ENCODE results near the gene SPINDOC. TPM values are rescaled to one million over a fixed set of nuclear protein-coding genes. Genes with fewer than 3 reads are reported as not detected.

The SPINDOC gene
- total RNA-seq, 1 donor from 2014 or later, result 32.2 TPM

DNA sequence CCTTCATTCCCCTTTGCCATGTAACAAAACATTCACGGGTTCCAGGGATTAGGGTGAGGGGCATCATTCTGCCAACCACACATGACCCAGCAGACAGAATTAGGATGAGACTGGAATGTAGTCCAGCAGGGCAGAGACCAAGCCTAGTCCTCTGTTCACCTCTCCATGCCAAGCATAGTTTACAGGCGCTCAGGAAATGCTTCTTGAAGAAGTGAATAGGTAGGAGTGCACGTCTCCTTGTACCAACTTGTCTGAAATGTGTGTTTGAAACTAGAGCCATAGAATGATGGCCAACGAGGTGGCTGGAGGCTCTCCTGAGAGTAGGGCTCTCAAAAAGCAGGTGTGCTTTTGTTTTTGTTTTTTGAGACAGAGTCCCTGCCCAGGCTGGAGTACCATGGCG is 8.2 kb downstream of the SPINDOC start:
- TF ChIP-seq, protein P1, sequence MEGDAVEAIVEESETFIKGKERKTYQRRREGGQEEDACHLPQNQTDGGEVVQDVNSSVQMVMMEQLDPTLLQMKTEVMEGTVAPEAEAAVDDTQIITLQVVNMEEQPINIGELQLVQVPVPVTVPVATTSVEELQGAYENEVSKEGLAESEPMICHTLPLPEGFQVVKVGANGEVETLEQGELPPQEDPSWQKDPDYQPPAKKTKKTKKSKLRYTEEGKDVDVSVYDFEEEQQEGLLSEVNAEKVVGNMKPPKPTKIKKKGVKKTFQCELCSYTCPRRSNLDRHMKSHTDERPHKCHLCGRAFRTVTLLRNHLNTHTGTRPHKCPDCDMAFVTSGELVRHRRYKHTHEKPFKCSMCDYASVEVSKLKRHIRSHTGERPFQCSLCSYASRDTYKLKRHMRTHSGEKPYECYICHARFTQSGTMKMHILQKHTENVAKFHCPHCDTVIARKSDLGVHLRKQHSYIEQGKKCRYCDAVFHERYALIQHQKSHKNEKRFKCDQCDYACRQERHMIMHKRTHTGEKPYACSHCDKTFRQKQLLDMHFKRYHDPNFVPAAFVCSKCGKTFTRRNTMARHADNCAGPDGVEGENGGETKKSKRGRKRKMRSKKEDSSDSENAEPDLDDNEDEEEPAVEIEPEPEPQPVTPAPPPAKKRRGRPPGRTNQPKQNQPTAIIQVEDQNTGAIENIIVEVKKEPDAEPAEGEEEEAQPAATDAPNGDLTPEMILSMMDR (IDR thresholded peaks at IDR 0.05), result no peak
- Mint-ChIP-seq H3K27ac (ENCODE audit: unreplicated experiment) (no peak overlapping the region), H3K36me3 (ENCODE audit: low read depth) (peaks cover 37% of the 10 kb centered on the region), H3K4me1 (ENCODE audit: low read depth) (no peaks in the 10 kb centered on the region), H3K4me3 (ENCODE audit: unreplicated experiment) (no peak overlapping the region), H3K27me3 (ENCODE audit: low read depth) (no peaks in the 10 kb centered on the region), H3K9me3 (ENCODE audit: low read depth) (no peaks in the 10 kb centered on the region)
- DNase-seq (ENCODE audit: low spot score), result no peak

DNA sequence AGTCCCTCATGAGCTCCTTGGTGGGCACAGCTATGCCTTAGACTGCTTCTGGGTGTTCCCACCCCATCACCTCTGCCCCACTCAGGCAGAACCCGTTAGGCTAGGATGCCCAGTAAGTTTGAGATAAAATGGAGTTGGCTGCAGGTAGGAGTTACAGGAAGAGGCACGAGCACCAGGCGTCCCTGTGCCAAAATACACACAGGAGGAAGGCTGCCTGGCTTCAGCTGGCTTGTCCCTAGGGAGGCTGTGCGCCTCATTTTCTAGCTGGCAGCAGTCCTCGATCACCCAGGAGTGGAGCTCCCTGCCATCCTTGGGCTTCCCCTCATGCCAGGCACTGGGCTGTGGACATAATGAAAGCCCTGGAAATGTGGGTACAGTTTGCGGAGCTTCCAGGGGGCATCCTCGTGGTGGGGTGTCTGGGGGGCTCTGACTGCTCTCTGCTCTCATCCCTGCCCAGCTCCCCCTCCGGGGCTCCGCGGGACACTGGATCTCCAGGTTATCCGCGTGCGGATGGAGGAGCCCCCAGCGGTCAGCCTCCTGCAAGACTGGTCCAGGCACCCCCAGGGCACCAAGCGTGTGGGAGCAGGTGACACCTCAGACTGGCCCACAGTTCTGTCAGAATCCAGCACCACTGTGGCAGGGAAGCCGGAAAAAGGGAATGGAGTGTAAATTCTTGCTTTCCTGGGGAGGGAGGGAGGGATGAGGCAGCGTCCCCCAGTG is 13.4 kb downstream of the SPINDOC start:
- H3K9me3 Mint-ChIP-seq (ENCODE audit: low read depth), result no peaks in the 10 kb centered on the region
- no peak overlapping the region for H3K27ac Mint-ChIP-seq (ENCODE audit: unreplicated experiment)
- TF ChIP-seq, protein P1 (IDR thresholded peaks at IDR 0.05), result no peak
- H3K36me3 Mint-ChIP-seq (ENCODE audit: low read depth), result peaks cover 26% of the 10 kb centered on the region
- H3K4me3 Mint-ChIP-seq (ENCODE audit: unreplicated experiment), result no peak overlapping the region
- H3K27me3 Mint-ChIP-seq (ENCODE audit: low read depth), result no peaks in the 10 kb centered on the region
- no peaks in the 10 kb centered on the region for H3K4me1 Mint-ChIP-seq (ENCODE audit: low read depth)
- DNase-seq (ENCODE audit: low spot score), result no peak

DNA sequence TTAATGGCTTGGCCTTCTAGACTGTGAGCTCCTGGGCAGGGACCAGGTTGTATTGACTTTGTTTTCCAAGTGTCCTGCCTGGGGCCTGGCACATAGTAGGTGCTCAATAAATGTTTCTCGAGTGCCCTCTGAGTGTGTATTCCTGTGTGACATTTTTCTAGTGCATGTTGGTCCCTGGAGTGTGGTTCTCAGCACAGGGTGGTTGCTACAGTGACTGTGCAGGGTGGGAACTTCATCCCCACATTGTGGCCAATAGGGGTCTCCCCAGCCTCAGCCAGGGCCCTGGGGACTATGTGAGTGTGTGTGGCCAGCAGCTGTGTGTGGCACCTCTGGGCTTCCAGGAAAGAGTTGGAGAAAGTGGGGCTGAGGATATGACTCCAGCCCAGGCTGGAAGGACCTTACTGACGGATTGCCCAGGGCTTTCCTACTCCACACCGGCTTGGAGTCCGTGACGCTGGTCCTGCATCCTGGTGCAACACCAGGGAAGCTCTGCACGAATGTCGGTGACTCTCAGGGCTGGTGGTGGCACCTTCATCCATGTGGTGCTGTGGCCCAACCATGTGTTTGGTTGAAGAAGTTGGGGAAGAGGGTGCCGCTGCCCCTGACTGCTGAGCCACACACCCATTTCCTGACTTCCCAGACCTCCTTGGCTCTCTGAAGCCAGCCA is 16.7 kb downstream of the SPINDOC start:
- no peak overlapping the region for H3K27ac Mint-ChIP-seq (ENCODE audit: unreplicated experiment)
- H3K9me3 Mint-ChIP-seq (ENCODE audit: low read depth), result no peaks in the 10 kb centered on the region
- H3K36me3 Mint-ChIP-seq (ENCODE audit: low read depth), result peaks cover 9% of the 10 kb centered on the region
- no peaks in the 10 kb centered on the region for H3K27me3 Mint-ChIP-seq (ENCODE audit: low read depth)
- no peak overlapping the region for H3K4me3 Mint-ChIP-seq (ENCODE audit: unreplicated experiment)
- no peak for DNase-seq (ENCODE audit: low spot score)
- TF ChIP-seq, protein P1 (IDR thresholded peaks at IDR 0.05), result peak; percentile 54
- H3K4me1 Mint-ChIP-seq (ENCODE audit: low read depth), result no peaks in the 10 kb centered on the region

DNA sequence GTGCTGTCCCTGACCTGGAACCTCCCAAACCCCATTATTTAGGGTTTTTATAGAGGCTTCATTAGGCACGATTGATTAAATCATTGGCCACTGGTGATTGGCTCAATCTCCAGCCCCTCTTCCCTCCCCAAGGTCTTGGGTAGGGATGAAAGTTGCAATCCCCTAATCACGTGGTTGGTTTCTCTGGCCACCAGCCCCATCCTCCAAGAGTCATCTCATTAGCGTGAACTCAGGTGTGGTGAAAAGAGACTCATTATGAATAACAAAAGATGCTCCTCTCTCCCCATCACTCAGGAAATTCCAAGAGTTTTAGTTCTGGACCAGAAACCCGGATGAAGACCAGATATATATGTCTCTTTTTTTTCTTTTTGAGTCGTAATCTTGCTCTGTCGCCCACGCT is 18.1 kb downstream of the SPINDOC start:
- Mint-ChIP-seq H3K27ac (ENCODE audit: unreplicated experiment) (no peak overlapping the region), H3K27me3 (ENCODE audit: low read depth) (no peaks in the 10 kb centered on the region), H3K4me1 (ENCODE audit: low read depth) (no peaks in the 10 kb centered on the region), H3K4me3 (ENCODE audit: unreplicated experiment) (no peak overlapping the region), H3K9me3 (ENCODE audit: low read depth) (no peaks in the 10 kb centered on the region), H3K36me3 (ENCODE audit: low read depth) (peaks cover 3% of the 10 kb centered on the region)
- DNase-seq (ENCODE audit: low spot score), result no peak
- TF ChIP-seq, protein P1 (IDR thresholded peaks at IDR 0.05), result no peak

DNA sequence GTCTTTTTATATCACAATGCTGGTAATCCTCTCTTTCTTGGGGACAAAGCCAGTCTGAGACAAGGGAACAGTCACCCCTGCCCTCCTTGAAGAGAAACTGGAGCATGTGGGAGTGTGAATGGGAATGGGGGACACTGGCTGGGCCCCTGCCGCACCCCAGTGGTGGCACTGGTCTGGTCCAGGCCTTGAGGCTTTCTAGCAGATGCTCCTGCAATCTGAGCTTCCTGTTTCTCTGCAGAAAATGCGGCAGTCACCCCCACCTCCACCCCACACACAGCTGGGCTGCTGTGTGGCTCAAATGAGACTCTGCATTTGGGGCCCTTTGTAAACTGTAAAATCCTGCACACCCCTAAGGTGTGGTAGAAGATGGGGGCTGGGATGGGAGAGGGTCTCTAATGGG is 19.1 kb downstream of the SPINDOC start:
- no peak for DNase-seq (ENCODE audit: low spot score)
- no peak overlapping the region for H3K27ac Mint-ChIP-seq (ENCODE audit: unreplicated experiment)
- H3K4me1 Mint-ChIP-seq (ENCODE audit: low read depth), result peaks cover 2% of the 10 kb centered on the region
- H3K4me3 Mint-ChIP-seq (ENCODE audit: unreplicated experiment), result no peak overlapping the region
- TF ChIP-seq, protein P1 (IDR thresholded peaks at IDR 0.05), result no peak
- H3K27me3 Mint-ChIP-seq (ENCODE audit: low read depth), result no peaks in the 10 kb centered on the region
- peaks cover 2% of the 10 kb centered on the region for H3K36me3 Mint-ChIP-seq (ENCODE audit: low read depth)
- no peaks in the 10 kb centered on the region for H3K9me3 Mint-ChIP-seq (ENCODE audit: low read depth)
